ENCODE results near the gene MAP4K5. TPM values are rescaled to one million over a fixed set of nuclear protein-coding genes. Genes with fewer than 3 reads are reported as not detected.
"Not testable (repeated sequence)": the region's sequence is repeated elsewhere in the genome, so short reads cannot be mapped to it uniquely, and the experiment has no call there.

Gene MAP4K5
- total RNA-seq, 1 donor, result 101 TPM

DNA sequence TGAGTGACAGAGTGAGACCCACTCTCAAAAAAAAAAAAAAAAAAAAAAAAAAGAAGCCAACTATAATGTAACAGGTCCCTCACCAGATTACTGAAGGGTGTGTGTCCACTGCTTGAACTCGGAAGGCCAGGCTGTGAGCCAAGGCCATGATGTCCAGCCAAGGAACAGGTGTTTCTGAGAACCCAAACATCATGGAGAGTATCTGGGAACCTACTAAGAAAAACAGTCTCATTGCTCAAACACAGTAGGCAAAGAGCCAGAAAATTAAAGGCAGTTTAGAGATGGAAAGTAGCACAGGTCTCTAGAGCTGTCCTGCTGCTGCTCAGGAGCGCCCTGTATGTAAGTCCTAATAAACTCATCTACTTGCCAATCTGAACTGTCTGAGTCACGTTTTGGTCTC, 12.5 kb upstream of the MAP4K5 start:
- H3K4me3 ChIP-seq (ENCODE audit: low read depth, low read length), result no peak overlapping the region
- DNase-seq (ENCODE audit: low read depth), result no peak
- TF ChIP-seq, protein P1, sequence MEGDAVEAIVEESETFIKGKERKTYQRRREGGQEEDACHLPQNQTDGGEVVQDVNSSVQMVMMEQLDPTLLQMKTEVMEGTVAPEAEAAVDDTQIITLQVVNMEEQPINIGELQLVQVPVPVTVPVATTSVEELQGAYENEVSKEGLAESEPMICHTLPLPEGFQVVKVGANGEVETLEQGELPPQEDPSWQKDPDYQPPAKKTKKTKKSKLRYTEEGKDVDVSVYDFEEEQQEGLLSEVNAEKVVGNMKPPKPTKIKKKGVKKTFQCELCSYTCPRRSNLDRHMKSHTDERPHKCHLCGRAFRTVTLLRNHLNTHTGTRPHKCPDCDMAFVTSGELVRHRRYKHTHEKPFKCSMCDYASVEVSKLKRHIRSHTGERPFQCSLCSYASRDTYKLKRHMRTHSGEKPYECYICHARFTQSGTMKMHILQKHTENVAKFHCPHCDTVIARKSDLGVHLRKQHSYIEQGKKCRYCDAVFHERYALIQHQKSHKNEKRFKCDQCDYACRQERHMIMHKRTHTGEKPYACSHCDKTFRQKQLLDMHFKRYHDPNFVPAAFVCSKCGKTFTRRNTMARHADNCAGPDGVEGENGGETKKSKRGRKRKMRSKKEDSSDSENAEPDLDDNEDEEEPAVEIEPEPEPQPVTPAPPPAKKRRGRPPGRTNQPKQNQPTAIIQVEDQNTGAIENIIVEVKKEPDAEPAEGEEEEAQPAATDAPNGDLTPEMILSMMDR (IDR thresholded peaks at IDR 0.05; ENCODE audit: insufficient read depth, low read length), result no peak

DNA sequence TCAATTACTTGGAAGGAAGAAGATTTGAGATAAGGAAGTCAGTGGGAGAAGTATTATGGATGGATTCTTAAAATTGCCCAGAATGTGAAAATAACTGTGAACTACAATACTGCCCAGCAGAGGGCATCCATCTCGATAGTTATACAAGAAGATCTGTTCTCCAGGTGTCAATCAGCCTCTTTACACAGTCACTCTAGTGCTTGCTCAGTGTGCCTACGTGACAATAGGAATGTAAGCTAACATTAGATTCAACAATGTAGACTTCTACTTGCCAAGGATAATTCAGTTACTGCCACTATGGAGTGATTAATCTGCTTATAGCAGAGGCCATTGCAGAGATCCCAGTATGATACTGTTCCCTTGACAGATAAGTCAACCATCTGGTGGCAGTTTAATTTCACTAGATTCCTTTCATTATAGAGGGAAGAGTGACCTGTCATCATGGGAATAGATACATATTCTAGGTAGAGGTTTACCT, 10.6 kb upstream of the MAP4K5 start:
- TF ChIP-seq, protein P1 (IDR thresholded peaks at IDR 0.05; ENCODE audit: insufficient read depth, low read length), result peak; percentile 61
- peak; percentile 69 for DNase-seq (ENCODE audit: low read depth)
- H3K4me3 ChIP-seq (ENCODE audit: low read depth, low read length), result no peak overlapping the region

DNA sequence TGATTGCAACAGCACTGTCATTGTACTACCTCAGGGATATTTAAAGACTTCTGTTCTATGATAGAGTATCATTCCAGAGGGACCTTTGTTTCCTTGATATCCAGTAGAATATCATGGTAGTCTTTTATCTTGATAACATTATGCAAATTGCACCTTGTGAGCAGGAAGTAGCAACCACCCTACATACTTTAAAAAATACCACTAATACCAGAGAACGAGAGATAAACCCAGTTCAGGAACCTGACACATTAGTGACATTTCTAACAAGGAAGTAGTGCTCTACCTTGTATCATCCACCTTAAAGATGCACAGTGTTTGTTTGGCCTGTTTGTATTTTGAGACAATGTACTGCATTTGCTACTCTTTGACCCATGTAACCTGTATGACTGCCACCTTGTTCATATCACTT, 8.8 kb upstream of the MAP4K5 start:
- TF ChIP-seq, protein P1 (IDR thresholded peaks at IDR 0.05; ENCODE audit: insufficient read depth, low read length), result no peak
- no peak overlapping the region for H3K4me3 ChIP-seq (ENCODE audit: low read depth, low read length)
- DNase-seq (ENCODE audit: low read depth), result no peak

DNA sequence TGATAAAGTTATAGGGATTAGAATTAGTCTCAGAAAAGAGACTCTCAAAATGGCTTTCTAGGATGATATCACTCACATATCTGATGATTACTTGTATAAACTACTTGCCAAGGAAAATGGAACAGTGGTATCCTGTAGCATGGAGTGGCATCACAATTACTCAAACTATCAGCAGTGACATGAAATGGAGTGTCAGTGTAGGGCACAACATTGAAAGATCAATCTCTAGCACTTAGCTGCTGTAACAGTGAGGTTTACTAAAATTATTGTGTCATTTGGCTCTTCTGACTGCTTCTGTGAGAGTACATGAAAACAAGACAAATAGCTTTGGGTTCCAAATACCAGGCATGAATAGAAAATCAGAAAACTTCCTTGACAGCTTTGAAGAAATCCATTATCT, 6.7 kb upstream of the MAP4K5 start:
- TF ChIP-seq, protein P1 (IDR thresholded peaks at IDR 0.05; ENCODE audit: insufficient read depth, low read length), result no peak
- no peak overlapping the region for H3K4me3 ChIP-seq (ENCODE audit: low read depth, low read length)
- no peak for DNase-seq (ENCODE audit: low read depth)

DNA sequence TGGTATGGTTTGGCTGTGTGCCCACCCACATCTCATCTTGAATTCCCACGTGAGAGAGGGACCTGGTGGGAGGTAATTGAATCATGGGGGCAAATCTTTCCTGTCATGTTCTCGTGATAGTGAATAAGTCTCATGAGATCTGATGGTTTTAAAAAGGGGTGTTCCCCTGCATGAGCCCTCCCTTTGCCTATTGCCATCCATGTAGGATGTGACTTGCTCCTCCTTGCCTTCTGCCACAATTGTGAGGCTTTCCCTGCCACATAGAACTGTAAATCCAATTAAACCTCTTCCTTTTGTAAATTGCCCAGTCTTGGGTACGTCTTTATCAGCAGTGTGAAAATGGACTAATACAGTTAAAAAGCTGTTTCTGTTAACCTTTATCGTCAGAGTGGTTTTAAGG, 5.7 kb upstream of the MAP4K5 start:
- DNase-seq (ENCODE audit: low read depth); H3K4me3 ChIP-seq (ENCODE audit: low read depth, low read length): not testable (repeated sequence)

DNA sequence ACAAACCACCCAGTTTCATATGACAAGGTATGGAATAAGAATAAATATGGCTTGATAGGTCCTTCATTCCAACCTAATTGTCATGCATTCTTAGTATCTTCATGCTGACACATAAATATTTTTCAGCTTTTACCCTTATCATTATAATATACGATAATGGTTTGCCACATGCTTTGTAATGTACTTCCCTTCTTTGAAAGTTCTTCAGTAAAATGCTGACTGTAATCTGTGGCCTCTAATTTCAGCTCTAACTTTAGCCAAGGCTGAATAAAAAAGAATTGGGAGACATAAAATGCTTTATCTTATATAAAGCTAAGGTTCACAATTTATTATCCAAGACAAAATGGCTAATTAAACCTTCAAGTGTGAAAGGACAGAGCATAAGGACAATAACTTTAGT, 2.6 kb upstream of the MAP4K5 start:
- TF ChIP-seq, protein P1 (IDR thresholded peaks at IDR 0.05; ENCODE audit: insufficient read depth, low read length), result no peak
- H3K4me3 ChIP-seq (ENCODE audit: low read depth, low read length), result no peak overlapping the region
- DNase-seq (ENCODE audit: low read depth), result no peak

DNA sequence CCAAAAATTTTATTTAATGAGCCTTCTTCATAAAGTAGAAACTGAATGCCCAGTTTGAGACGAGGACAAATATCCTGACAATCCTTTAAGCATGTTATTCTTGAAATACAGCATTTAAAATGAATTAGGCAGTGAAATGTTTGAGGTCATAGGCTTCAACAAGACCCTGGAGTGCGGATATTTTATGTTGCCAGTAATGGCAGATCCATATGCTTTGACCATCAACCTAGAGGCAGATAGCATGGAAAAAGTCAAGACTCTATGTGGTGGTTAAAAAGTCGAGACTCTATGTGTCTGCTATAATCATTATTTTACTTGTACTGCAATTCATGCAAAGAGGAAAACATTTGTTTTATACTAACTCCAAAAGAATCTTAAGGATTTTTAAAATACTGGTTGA, 2.0 kb upstream of the MAP4K5 start:
- TF ChIP-seq, protein P1 (IDR thresholded peaks at IDR 0.05; ENCODE audit: insufficient read depth, low read length), result no peak
- DNase-seq (ENCODE audit: low read depth), result no peak
- H3K4me3 ChIP-seq (ENCODE audit: low read depth, low read length), result no peak overlapping the region

Data from fibroblast of the aortic adventitia (primary cell).